ENCODE measurements around the gene HBS1L.
"Not testable (repeated sequence)": the region's sequence is repeated elsewhere in the genome, so short reads cannot be mapped to it uniquely, and the experiment has no call there.

DNA sequence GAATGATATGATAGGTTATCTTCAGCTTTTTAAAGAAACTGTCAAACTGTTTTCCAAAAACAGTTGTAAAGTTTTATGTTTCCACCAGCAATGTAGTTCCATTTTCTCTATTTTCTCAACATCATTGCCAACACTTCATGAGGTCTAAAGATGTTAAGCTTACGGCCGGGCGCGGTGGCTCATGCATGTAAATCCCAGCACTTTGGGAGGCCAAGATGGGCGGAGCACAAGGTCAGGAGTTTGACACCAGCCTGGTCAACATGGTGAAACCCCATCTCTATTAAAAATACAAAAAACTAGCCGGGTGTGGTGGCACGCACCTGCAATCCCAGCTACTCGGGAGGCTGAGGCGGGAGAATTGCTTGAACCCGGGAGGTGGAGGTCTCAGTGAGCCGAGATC, 3.7 kb upstream of the HBS1L start:
- not testable (repeated sequence) for TF ChIP-seq POLR2A (IDR thresholded peaks at IDR 0.05; ENCODE audit: low read depth, low read length); MXI1 (IDR thresholded peaks at IDR 0.05; ENCODE audit: borderline replicate concordance, low read depth, low read length); CHD1 (IDR thresholded peaks at IDR 0.05; ENCODE audit: low read depth, low read length); CEBPB (IDR thresholded peaks at IDR 0.05; ENCODE audit: low read depth, low read length); RCOR1 (IDR thresholded peaks at IDR 0.05; ENCODE audit: insufficient replicate concordance, low read length)
- TF ChIP-seq, protein P1, sequence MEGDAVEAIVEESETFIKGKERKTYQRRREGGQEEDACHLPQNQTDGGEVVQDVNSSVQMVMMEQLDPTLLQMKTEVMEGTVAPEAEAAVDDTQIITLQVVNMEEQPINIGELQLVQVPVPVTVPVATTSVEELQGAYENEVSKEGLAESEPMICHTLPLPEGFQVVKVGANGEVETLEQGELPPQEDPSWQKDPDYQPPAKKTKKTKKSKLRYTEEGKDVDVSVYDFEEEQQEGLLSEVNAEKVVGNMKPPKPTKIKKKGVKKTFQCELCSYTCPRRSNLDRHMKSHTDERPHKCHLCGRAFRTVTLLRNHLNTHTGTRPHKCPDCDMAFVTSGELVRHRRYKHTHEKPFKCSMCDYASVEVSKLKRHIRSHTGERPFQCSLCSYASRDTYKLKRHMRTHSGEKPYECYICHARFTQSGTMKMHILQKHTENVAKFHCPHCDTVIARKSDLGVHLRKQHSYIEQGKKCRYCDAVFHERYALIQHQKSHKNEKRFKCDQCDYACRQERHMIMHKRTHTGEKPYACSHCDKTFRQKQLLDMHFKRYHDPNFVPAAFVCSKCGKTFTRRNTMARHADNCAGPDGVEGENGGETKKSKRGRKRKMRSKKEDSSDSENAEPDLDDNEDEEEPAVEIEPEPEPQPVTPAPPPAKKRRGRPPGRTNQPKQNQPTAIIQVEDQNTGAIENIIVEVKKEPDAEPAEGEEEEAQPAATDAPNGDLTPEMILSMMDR (conservative IDR thresholded peaks at IDR 0.05; ENCODE audit: low read depth, low read length): not testable (repeated sequence)
- TF ChIP-seq, protein P2, sequence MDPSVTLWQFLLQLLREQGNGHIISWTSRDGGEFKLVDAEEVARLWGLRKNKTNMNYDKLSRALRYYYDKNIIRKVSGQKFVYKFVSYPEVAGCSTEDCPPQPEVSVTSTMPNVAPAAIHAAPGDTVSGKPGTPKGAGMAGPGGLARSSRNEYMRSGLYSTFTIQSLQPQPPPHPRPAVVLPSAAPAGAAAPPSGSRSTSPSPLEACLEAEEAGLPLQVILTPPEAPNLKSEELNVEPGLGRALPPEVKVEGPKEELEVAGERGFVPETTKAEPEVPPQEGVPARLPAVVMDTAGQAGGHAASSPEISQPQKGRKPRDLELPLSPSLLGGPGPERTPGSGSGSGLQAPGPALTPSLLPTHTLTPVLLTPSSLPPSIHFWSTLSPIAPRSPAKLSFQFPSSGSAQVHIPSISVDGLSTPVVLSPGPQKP (IDR thresholded peaks at IDR 0.05; ENCODE audit: borderline replicate concordance, low read depth, low read length): not testable (repeated sequence)
- TF ChIP-seq, protein P3, sequence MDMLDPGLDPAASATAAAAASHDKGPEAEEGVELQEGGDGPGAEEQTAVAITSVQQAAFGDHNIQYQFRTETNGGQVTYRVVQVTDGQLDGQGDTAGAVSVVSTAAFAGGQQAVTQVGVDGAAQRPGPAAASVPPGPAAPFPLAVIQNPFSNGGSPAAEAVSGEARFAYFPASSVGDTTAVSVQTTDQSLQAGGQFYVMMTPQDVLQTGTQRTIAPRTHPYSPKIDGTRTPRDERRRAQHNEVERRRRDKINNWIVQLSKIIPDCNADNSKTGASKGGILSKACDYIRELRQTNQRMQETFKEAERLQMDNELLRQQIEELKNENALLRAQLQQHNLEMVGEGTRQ (IDR thresholded peaks at IDR 0.05; ENCODE audit: low read depth, low read length): not testable (repeated sequence)

Measured in IMR-90 (cell line).